Ishikawa (cell line): Measurements from ENCODE around the gene ATG9A.

Experiments used
- CEBPB ChIP-seq: IDR thresholded peaks from 2 replicates; pipeline ENCODE4 v1.6.1; 2012
- CREB1 ChIP-seq: IDR thresholded peaks from 2 replicates; pipeline ENCODE4 v1.6.1; 2012; ENCODE audit warnings: low read depth
- EGR1 ChIP-seq: IDR thresholded peaks from 2 replicates; pipeline ENCODE4 v1.6.1; 2012
- EP300 ChIP-seq: IDR thresholded peaks from 2 replicates; pipeline ENCODE4 v1.6.1; 2012; ENCODE audit warnings: borderline replicate concordance
- FOXM1 ChIP-seq: IDR thresholded peaks from 2 replicates; pipeline ENCODE4 v1.6.1; 2012; ENCODE audit warnings: low read depth, borderline replicate concordance
- MAX ChIP-seq: IDR thresholded peaks from 2 replicates; pipeline ENCODE4 v1.6.1; 2012
- NFIC ChIP-seq: IDR thresholded peaks from 2 replicates; pipeline ENCODE4 v1.6.1; 2012
- RAD21 ChIP-seq: IDR thresholded peaks from 2 replicates; pipeline ENCODE4 v1.6.1; 2012; ENCODE audit warnings: low read depth
- REST ChIP-seq: IDR thresholded peaks from 2 replicates; pipeline ENCODE4 v1.6.1; 2012; ENCODE audit warnings: low read depth, mild to moderate bottlenecking
- TAF1 ChIP-seq: IDR thresholded peaks from 2 replicates; pipeline ENCODE4 v1.6.1; 2012; ENCODE audit warnings: low read depth, mild to moderate bottlenecking
- TCF12 ChIP-seq: IDR thresholded peaks from 2 replicates; pipeline ENCODE4 v1.6.1; 2012; ENCODE audit warnings: low read depth
- TEAD4 ChIP-seq: IDR thresholded peaks from 2 replicates; pipeline ENCODE4 v1.6.1; 2012
- USF1 ChIP-seq: IDR thresholded peaks from 2 replicates; pipeline ENCODE4 v1.6.1; 2012
- YY1 ChIP-seq: IDR thresholded peaks from 2 replicates; pipeline ENCODE4 v1.6.1; 2012; ENCODE audit warnings: low read depth
- ZBTB7A ChIP-seq: IDR thresholded peaks from 2 replicates; pipeline ENCODE4 v1.6.1; 2012; ENCODE audit warnings: low read depth

Gene ATG9A

GRCh38 chr2:219184121-219184520 lies 45.3 kb downstream of the ATG9A start:
- TF ChIP-seq CEBPB: no peak
- TF ChIP-seq TAF1: no peak
- TF ChIP-seq ZBTB7A: no peak
- TF ChIP-seq TEAD4: no peak
- TF ChIP-seq NFIC: no peak
- no peak for TF ChIP-seq MAX
- TF ChIP-seq RAD21: no peak
- no peak for TF ChIP-seq REST

- TF ChIP-seq TEAD4: no peak
- TF ChIP-seq CEBPB: no peak
- TF ChIP-seq REST: no peak
- no peak for TF ChIP-seq MAX
- no peak for TF ChIP-seq EGR1
- TF ChIP-seq EP300: no peak
- no peak for TF ChIP-seq RAD21
- no peak for TF ChIP-seq NFIC
- no peak for TF ChIP-seq USF1
These were observed 46.2 kb downstream of the ATG9A start for GRCh38 chr2:219183151-219183772.

GRCh38 chr2:219182331-219183150 lies 46.9 kb downstream of the ATG9A start:
- TF ChIP-seq TAF1: no peak
- no peak for TF ChIP-seq RAD21
- TF ChIP-seq YY1: no peak
- TF ChIP-seq TEAD4: no peak
- no peak for TF ChIP-seq EGR1
- no peak for TF ChIP-seq CEBPB
- no peak for TF ChIP-seq REST
- no peak for TF ChIP-seq FOXM1
- TF ChIP-seq CREB1: no peak
- no peak for TF ChIP-seq TCF12
- TF ChIP-seq NFIC: no peak
- TF ChIP-seq ZBTB7A: no peak

- TF ChIP-seq EP300 (no peak), CEBPB (no peak), TAF1 (no peak), CREB1 (no peak), REST (no peak), ZBTB7A (no peak), USF1 (no peak), EGR1 (no peak), FOXM1 (no peak), TEAD4 (no peak)
These were observed 47.9 kb downstream of the ATG9A start for GRCh38 chr2:219181531-219181930.
